ENCODE measurements around the gene CLCNKB.

Gene CLCNKB

DNA sequence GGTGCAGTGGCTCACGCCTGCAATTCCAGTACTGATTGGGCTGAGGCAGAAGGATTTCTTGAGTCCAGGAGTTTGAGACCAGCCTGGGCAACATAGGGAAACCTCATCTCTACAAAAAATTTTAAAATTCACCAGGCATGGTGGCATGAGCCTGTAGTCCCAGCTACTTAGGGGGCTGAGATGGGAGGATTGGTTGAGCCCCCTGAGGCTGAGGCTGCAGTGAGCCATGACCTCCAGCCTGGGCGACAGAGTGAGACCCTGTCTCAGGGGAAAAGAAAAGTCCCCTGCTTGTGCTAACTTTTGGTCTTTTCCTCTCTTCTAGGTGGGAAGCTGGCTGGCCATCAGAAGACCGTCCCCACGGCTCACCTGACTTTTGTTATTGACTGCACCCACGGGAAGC, 38.0 kb upstream of the CLCNKB start:
- no peak for DNase-seq (ENCODE audit: low read depth)
- TF ChIP-seq, protein P1, sequence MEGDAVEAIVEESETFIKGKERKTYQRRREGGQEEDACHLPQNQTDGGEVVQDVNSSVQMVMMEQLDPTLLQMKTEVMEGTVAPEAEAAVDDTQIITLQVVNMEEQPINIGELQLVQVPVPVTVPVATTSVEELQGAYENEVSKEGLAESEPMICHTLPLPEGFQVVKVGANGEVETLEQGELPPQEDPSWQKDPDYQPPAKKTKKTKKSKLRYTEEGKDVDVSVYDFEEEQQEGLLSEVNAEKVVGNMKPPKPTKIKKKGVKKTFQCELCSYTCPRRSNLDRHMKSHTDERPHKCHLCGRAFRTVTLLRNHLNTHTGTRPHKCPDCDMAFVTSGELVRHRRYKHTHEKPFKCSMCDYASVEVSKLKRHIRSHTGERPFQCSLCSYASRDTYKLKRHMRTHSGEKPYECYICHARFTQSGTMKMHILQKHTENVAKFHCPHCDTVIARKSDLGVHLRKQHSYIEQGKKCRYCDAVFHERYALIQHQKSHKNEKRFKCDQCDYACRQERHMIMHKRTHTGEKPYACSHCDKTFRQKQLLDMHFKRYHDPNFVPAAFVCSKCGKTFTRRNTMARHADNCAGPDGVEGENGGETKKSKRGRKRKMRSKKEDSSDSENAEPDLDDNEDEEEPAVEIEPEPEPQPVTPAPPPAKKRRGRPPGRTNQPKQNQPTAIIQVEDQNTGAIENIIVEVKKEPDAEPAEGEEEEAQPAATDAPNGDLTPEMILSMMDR (IDR thresholded peaks at IDR 0.05; ENCODE audit: control insufficient read depth, insufficient read depth, low read depth, low read length, missing control alignments), result no peak
- no peak overlapping the region for H3K4me3 ChIP-seq (ENCODE audit: control insufficient read depth, low read depth, low read length)

DNA sequence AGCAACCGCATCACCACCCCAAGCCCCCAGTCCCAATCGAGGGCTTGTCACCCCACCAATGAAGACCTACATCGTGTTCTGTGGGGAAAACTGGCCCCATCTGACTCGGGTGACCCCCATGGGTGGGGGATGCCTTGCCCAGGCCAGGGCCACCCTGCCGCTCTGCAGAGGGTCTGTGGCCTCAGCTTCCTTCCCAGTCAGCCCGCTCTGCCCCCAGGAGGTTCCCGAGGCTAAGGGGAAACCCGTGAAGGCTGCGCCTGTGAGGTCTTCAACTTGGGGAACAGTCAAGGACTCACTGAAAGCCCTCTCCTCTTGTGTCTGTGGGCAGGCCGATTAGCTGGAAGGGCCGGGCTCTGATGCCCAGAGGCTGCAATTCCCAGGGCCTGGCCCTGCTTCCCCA, 37.6 kb upstream of the CLCNKB start:
- TF ChIP-seq, protein P1 (IDR thresholded peaks at IDR 0.05; ENCODE audit: control insufficient read depth, insufficient read depth, low read depth, low read length, missing control alignments), result no peak
- H3K4me3 ChIP-seq (ENCODE audit: control insufficient read depth, low read depth, low read length), result no peak overlapping the region
- DNase-seq (ENCODE audit: low read depth), result no peak

DNA sequence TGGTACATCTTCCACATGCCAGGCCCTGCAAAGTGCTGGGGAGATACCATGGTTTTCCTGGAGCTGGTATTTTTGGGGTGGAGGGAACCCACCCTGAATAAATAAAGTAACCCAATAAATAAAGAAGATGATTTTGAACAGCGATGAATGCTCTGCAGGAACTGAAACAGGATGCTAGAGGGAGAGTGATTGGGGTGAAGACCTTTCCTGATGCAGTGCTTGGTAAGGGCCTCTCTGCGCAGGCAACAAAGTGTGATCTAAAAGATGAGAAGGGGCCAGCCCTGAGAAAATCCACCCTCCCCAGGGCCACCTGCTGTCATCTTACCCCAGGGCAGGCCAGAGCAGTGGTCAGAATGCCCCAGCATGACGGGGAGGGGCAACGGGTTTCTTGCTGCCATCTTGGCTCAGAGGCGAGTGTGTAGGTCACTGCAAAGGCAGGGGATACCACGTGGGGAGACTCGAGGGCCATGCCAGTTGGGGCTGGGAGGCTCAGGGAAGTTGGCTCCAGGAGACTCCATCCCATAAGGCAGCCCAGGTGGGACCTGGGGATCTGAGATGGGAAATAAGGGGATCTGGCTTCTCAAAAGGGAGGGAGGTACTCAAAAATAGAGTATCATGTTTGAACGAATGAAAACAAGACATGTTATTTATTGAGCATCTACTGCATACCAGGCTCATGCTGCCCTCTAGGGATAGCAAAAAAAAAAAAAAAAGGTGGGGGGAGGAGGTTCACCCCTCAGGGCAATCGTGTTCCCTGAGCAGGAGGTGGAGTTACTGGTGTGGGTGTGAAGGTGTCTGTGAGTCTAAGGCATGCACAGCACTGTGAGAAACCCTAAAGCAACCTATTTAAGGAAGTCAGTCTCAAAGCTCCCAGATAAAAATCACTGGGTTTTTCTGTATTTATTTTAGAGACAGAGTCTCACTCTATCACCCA, 36.8 kb upstream of the CLCNKB start:
- TF ChIP-seq, protein P1 (IDR thresholded peaks at IDR 0.05; ENCODE audit: control insufficient read depth, insufficient read depth, low read depth, low read length, missing control alignments), result peak; percentile 35
- no peak overlapping the region for H3K4me3 ChIP-seq (ENCODE audit: control insufficient read depth, low read depth, low read length)
- no peak for DNase-seq (ENCODE audit: low read depth)

DNA sequence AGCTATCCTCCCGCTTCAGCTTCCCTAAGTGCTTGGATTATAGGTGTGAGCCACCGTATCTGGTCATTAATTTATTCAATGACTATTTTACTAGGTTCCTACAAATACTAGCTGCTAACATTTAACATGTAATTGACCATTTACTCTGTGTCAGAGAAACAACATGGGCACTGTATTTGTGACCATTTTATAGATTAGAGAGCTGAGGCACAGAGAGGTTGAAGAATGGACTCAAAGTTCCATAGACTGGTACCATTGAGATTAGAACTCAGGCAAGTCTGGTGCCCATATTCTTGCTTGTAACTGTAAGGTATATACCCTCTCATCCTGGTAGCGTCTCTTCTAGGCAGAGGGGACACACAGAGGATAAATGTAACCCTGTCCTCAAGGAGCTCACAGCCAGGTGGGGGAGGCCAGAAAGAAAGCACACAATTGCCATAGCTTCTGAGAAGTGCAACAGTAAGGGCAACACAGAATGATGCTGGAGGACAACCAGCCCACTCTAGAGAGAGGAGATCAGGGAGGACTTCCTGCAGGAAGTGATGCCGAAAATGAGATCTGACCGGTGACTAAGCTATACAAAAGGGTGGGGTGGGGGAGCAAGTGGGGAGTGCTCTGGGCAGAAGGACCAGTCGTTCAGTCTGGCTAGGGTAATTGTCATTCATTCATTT, 35.8 kb upstream of the CLCNKB start:
- no peak for DNase-seq (ENCODE audit: low read depth)
- TF ChIP-seq, protein P1 (IDR thresholded peaks at IDR 0.05; ENCODE audit: control insufficient read depth, insufficient read depth, low read depth, low read length, missing control alignments), result no peak
- no peak overlapping the region for H3K4me3 ChIP-seq (ENCODE audit: control insufficient read depth, low read depth, low read length)

DNA sequence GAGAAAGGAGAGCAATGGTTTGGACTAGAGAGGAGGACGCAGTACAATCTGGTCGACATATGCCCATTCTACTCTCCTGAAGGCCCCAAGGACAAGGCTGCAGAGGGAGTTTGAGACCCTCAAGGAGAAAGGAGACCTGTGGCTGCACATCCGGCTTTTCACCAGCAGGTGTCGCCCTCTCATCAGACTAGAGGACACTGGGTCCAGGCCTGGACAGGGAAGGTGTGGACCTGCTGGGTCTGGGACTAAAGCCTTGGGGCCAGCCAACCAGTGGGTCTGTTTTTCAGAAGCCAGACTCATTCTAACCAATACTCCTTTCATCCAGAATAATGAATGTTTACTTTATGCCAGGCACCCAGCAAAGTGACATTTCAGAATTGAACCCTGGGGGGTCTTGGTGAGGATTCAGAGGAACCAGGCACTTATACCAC, 34.5 kb upstream of the CLCNKB start:
- DNase-seq (ENCODE audit: low read depth), result no peak
- TF ChIP-seq, protein P1 (IDR thresholded peaks at IDR 0.05; ENCODE audit: control insufficient read depth, insufficient read depth, low read depth, low read length, missing control alignments), result peak; percentile 94

DNA sequence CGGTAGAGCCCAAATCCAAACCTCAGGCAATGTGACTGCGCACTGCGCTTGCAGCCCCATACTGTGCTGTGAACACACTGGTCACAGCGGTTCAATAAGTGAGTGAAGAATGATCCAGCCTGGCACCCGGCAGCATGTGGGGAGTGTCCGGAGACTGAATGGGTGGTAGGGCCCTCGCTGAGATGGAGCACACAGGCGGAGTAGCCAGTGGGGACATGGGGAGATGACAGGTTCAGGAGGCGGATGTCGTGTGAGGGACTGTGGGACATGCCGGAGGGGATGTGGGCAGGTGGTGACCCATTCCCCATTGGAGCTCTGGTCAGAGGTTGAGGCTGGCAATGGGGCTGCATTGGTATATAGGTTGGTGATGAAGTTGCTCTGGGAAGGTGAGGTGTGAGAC, 33.9 kb upstream of the CLCNKB start:
- DNase-seq (ENCODE audit: low read depth), result no peak
- no peak overlapping the region for H3K4me3 ChIP-seq (ENCODE audit: control insufficient read depth, low read depth, low read length)
- TF ChIP-seq, protein P1 (IDR thresholded peaks at IDR 0.05; ENCODE audit: control insufficient read depth, insufficient read depth, low read depth, low read length, missing control alignments), result no peak

More for the DNA sequence above, 34.5 kb upstream of the CLCNKB start:
- no peak overlapping the region for H3K4me3 ChIP-seq (ENCODE audit: control insufficient read depth, low read depth, low read length)
